HG03442 (cell line): Measurements from ENCODE around the gene ADCK2.
"Not testable (repeated sequence)": the region's sequence is repeated elsewhere in the genome, so short reads cannot be mapped to it uniquely, and the experiment has no call there.

ENCODE experiments used
- ATAC-seq: cut with Tn5 transposase; IDR thresholded peaks from one replicate; pipeline ENCODE4 v1.9.1; 2021; ENCODE audit warnings: mild to moderate bottlenecking, moderate library complexity; ENCODE audit not compliant: unreplicated experiment

The ADCK2 gene

GRCh38 chr7:140734096-140734495 is 61.4 kb downstream of the ADCK2 start:
- no peak for ATAC-seq

GRCh38 chr7:140734729-140735128 is 62.0 kb downstream of the ADCK2 start:
- no peak for ATAC-seq

GRCh38 chr7:140738280-140738679 is 65.5 kb downstream of the ADCK2 start:
- ATAC-seq = no peak

GRCh38 chr7:140743255-140743654 is 70.5 kb downstream of the ADCK2 start:
- not testable (repeated sequence) for ATAC-seq

- no peak for ATAC-seq
Measured at GRCh38 chr7:140744005-140744404, 71.3 kb downstream of the ADCK2 start.
